SU-DHL-6 (cell line): ENCODE data around the gene CYP19A1.

Source experiments
- EZH2phosphoT487 ChIP-seq: fragments of 200-600 bp; sonication (generic), shearing (Covaris generic); conservative IDR thresholded peaks from 2 replicates; pipeline ENCODE4 v1.6.1; 2018; ENCODE audit warnings: mild to moderate bottlenecking, antibody characterized with exemption, low read length, moderate library complexity, mixed read lengths
- TF ChIP-seq, protein P1 (sequence below): fragments of 200-600 bp; sonication (generic); IDR thresholded peaks from one replicate; pipeline ENCODE4 v1.5.1; 2017; ENCODE audit warnings: antibody characterized with exemption, mild to moderate bottlenecking, low read length, moderate library complexity; ENCODE audit not compliant: insufficient read depth, poor library complexity, severe bottlenecking

DNA sequence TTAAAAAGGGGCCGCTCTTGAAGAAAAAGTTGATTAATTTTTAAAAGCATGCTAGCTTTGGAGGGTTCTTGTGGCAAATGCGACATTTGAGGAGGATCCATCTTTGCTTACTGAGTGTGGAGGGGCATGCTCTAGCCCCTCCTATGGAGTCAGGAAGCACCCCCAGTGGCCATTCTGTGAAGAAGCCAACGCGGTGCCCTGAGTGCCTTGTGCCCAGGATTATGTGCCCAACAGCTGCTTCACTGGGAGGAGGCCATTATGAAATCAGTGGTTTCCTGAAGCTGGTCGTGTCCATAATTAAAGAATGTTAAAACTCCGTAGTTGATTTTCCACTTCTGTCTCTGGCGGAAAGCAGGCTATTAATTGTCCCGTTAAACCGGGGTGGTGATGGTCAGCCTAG, 174.6 kb downstream of the CYP19A1 start:
- TF ChIP-seq, protein P1, sequence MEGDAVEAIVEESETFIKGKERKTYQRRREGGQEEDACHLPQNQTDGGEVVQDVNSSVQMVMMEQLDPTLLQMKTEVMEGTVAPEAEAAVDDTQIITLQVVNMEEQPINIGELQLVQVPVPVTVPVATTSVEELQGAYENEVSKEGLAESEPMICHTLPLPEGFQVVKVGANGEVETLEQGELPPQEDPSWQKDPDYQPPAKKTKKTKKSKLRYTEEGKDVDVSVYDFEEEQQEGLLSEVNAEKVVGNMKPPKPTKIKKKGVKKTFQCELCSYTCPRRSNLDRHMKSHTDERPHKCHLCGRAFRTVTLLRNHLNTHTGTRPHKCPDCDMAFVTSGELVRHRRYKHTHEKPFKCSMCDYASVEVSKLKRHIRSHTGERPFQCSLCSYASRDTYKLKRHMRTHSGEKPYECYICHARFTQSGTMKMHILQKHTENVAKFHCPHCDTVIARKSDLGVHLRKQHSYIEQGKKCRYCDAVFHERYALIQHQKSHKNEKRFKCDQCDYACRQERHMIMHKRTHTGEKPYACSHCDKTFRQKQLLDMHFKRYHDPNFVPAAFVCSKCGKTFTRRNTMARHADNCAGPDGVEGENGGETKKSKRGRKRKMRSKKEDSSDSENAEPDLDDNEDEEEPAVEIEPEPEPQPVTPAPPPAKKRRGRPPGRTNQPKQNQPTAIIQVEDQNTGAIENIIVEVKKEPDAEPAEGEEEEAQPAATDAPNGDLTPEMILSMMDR: no peak
- no peak for TF ChIP-seq EZH2phosphoT487
